ENCODE results near the gene SEMG2.

Gene SEMG2, protein sequence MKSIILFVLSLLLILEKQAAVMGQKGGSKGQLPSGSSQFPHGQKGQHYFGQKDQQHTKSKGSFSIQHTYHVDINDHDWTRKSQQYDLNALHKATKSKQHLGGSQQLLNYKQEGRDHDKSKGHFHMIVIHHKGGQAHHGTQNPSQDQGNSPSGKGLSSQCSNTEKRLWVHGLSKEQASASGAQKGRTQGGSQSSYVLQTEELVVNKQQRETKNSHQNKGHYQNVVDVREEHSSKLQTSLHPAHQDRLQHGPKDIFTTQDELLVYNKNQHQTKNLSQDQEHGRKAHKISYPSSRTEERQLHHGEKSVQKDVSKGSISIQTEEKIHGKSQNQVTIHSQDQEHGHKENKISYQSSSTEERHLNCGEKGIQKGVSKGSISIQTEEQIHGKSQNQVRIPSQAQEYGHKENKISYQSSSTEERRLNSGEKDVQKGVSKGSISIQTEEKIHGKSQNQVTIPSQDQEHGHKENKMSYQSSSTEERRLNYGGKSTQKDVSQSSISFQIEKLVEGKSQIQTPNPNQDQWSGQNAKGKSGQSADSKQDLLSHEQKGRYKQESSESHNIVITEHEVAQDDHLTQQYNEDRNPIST

DNA sequence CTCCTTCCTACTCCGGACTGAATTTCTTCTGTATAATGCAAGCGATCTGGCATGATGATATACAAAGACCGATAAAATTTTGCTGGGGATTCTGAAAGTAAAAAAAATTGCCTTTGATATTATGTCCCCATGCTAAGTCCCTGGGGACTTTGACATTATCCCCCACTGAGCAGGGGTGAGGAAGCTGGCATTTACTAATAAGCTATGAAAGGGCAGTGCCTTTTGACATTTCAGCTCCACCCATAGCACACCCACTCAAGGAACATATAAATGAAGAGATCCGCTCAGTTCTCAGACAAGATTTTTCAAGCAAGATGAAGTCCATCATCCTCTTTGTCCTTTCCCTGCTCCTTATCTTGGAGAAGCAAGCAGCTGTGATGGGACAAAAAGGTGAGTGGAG, at the start of gene SEMG2:
Gene SEMG2, plus strand, starts transcription at position 298 of the 400 bp plus-strand sequence. Its CDS starts 17 bp downstream, at position 315.
- no peak for DNase-seq

DNA sequence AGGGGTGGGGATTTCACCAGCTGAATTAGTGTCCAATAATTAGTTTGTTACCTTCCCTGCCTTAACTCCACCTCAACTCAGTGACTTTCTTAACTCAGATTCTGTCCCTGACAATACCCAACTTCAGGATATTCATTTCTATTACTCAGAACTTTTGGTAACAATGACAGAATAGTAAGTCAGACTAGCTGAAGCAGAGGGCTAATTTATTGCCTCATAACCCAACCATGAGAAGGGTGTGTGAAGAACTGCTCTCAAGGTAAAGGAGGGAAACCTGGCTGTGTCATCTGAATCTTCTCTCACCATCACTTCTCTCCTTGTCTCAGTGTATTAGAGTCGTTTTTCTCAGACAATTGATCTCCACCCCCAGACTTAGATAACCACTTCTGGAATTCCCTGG, 47.7 kb upstream of the SEMG2 start:
- no peak for DNase-seq

DNA sequence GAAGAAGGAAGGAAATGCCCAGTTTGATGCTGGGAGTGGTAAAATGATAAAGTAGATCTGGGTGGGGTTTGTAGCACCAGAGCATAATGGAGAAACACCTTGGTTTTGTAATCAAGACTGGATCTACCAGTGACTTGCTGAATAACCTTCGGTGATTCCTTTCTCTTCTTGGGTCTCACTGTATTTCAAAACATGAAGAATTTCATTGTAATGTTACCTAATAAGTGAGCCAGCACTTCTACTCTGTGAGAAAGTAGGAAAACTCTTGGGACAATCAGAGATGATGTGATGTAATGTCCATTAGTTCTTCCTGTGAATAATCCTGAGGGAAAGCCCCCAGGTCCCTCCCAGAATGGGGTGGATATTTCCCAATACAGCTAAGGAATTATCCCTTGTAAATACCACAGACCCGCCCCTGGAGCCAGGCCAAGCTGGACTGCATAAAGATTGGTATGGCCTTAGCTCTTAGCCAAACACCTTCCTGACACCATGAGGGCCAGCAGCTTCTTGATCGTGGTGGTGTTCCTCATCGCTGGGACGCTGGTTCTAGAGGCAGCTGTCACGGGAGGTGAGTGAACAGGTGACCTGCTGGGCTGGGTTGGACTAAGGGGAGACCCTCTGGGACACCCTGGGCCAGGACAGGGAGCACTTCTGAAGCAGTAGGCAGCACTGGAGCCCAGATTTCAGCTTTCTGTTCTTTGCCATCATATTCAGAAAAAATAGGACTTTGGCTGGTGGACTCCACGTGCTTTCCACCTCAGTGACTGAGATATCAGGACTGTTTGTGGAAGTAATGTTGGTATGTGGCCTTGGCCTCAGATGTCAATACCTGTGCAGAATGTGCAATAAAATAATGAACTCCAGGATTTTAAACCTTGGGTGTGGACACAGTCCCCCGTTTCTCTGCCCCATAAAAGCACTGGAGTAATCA, 46.5 kb upstream of the SEMG2 start, which contains the start of gene PI3:
Gene PI3, plus strand, starts transcription at position 469 of the 931 bp plus-strand sequence. Its CDS starts 21 bp downstream, at position 490.
- DNase-seq = no peak

DNA sequence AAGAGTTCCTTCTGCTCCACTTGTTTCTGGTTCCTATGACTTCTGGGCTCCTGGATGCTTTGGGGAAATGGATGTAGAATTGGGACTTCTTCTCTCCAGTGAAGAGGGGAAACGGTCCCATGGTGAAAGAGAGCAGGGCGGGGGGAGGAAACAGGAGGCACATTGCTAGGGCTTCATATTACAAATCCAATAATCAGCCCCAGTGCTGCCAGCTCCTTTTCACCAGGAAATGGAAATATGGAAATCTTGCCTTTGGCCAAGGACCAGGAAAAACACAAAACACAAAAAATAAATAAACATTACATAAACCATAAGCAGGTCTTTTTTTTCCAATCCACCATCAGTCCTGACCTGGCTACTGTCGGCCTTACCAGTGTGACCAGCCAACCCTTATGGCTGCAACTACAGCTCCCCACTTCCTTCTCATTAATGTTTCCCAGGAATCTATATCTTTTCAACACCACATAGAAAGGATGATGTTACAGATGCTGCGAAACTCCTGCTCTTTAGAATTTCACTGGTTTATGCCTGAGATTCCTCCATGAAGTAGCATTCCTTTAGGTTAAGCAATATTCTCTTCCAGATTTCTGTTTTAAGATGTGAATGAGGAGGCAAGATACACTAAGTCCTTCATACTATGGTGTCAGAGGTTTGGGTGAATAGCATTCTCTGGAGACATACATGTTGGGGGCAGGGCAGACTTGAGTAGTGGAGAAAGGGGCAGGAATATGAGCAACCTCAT, 44.5 kb upstream of the SEMG2 start:
- no peak for DNase-seq

DNA sequence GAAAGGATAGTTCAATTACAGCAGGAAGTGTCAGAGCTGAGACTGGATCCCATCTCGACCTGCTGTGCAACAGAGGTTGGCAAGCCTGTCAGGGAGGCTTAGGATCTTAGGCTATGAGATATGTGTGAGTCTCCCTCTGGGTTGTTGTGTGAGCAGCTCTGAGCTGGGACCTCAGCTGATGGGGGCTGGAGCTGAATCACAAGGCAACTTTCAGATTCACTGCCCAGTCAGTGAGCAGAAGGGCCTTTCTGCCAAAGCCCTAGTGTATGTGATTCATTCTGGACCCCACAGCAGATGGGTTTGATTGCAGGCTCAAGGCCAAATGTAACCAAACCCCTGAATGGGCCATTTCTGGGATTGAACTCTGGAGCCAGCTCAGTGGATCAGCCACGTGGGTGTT, 42.0 kb upstream of the SEMG2 start:
- DNase-seq = no peak

DNA sequence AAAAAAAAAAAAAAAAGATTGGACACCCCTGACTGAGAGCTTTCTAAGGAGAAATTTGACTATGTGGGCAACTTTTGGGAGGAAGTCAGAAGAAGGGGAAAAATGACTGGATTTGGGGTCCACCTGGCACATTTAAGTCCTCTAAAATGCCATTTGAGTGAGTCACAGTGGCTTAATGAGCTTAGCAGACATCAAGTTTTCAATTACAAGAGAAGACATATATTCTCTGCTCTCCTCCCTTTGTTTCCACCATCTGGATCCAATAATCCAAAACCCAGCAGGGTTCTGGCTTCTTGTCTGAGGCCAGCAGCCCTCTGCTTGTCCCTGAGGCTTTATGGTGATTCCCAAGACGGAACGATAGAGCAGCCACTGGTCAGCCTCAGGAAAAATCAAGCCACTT, 39.5 kb upstream of the SEMG2 start:
- DNase-seq = no peak

DNA sequence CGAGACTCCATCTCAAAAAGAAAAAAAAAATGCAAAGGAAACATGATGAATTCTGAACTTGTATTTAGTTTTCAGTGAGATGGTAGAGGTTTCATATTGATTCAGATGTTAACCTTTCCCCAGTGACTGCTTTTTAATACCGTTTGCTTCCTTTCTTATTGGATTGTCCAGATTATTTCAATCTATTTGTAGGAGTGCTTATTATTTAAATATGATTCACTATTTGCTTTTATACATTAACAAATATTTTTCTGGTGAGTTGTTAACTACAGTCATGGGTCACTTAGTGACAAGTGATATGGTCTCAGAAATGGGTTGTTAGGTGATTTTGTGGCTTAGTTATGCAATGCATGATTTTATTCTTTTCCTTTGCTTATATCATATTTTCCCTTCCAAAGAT, 38.1 kb upstream of the SEMG2 start:
- no peak for DNase-seq

DNA sequence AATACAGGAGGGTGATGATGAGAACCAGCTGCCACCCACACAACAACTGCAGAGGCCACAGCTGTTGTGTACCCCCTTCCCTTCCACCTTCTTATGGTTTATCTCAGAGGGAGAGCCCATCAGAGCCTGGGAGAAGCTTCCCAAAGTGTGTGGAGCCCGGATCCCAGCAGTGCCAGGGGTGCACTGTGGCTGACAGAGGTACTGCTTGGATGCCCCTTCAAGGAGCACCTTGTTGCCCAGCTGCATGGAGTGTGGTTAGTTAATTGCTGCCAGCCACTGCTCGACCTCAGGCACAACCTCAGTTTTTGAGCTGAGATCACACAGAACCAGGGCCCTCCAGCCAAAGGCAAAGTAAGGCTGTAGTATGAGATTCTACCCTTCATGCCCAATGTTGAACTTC, 33.5 kb upstream of the SEMG2 start:
- DNase-seq = no peak

DNA sequence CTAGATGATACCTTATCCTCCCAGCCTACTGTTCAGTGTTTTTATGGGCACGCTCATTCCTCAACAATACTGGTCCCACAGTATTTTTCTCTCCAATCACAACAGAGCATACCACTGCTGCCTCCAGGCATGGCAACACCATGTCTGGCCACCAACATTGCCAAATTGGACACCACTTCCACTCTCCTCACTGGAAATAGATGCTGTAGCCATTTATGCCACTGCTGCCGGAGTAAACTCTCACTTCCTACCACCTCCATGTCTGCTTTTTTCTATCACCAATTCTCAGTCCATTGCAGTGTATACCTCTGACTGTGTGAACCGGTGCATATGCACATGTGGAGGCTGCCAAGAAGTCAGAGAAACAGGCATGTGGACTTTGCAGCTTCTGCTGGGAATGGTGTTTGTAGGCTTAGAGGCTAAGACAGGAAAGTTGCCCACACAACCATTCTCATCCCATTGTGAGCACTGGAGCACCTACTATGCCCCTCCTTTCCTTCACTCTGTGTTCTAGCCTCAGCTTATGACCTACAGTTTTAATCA, 32.0 kb upstream of the SEMG2 start:
- DNase-seq = no peak

DNA sequence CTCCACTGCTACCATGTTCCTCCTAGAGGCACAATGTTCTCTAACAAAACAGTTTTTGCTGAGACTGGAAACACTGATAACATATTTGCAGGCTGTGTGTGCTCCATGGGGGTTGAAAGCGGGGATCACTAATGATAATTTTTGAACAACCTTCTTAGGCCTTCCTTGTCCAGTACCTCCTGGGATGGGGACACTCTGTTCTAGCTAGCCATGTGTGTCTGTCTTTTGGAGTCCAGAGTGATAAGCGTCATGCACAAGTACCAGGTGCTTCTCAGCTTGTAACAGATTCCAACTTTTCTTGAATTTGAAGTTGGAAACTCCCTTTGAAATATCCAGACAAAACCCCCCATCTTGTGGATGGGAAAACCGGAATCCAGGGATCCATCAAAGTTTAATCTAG, 31.3 kb upstream of the SEMG2 start:
- DNase-seq = no peak

DNA sequence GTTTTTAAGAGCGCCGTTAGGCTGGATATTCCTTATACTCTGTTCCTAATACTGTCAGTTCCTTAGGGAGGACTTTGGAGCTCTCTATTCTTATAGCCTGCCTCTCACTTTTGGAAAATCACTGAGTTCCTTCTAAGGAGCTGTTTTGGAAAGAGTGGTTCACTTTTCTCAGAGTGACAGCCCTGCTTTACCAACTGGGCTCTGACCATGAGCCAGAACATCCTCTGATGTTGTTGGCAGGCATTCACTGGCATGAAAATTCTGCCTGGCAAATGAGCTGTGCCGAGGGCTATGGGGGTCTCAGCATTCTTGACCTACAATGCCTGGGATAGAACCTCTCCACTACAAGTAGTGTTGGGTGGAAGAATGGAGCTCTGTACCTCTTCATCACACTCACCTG, 29.2 kb upstream of the SEMG2 start:
- no peak for DNase-seq

DNA sequence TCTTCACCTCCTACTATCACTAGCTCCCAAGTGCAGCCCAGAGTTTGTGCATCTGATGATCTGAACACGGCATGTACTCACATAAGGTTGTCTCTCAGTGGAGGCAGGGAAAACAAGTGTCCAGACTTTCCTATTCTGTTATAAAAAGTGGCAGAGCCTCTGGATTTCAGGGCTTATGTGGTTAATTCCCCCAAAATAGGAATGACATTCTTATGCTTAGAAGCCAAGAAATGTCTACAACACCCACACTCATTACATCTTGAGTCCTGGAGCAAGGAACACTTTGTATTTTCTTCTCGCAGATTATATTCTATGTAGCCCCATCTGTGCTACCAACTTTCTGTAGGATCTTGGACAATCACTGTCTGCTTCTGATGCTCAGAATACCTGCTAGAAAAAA, 27.8 kb upstream of the SEMG2 start:
- no peak for DNase-seq

DNA sequence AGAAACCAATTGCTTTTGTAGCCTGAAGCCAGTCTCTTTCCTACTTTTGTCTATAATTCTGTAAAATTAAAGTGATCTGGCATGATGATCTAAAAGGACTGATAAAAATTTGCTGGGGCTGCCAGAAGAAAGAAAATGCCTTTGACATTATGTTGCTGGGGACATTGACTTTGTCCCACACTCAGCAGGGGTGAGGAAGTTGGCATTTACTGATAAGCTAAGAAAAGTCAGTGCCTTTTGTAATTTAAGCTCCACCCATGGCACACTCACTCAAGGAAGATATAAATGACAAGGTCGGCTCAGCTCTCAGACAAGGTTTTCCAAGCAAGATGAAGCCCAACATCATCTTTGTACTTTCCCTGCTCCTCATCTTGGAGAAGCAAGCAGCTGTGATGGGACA, 14.4 kb upstream of the SEMG2 start, which contains the start of gene SEMG1:
Gene SEMG1, plus strand, starts transcription at position 309 of the 400 bp plus-strand sequence. Its CDS starts 21 bp downstream, at position 330.
- DNase-seq = no peak

DNA sequence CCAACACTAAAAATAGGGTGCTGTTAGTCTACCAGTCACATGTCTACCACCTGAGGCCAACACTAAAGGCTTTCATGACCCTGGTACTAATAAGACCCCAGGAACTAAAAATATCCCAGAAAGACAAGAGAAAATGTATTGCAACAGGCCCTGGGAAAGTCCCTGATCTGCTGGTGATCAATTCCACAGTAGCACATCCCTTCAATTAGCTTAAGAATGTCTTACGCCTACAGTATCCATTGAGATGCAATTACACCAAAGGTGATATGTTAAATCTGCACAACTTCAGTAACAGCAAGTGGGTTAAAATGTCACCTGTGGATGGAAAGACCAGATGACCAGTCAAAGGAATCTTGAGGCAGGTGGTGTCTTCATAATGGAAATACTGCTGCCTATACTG, 11.2 kb upstream of the SEMG2 start:
- DNase-seq = no peak

DNA sequence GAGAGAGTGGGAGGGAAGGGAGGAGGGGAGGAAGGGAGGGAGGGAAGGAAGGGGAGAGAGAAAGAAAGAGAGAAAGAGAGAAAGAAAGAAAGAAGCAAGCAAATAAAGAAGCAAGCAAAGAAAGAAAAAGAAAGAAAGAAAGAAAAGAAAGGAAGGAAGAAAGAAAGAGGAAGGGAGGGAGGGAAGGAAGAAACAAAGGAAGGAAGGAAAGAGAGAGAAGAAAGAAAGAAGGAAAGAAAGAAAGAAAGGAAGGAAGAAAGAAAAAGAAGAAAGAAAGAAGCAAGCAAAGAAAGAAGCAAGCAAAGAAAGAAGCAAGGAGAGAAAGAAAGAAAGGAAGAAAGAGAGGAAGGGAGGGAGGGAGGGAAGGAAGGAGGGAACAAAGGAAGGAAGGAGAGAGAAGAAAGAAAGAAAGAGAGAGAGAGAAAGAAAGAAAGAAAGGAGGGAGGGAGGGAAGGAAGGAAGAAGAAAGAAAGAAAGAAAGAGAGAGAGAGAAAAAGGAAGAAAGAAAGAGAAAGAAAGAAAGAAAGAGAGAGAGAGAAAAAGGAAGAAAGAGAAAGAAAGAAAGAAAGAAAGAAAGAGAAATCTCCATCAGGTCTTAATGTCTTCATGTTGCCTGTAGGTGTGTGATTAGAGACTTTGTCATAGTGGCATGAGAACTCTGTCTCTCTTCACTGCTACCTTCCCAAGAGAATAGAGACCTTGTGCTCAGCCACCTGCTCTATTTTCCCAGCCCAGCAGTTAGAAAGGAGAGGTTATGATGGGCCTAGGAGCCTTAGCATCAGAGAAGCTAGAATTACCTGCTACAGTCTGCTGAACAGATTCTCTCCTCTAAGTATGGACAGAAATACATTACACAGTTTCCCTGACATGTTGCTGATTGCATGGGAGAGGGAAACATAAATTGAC, 9.4 kb upstream of the SEMG2 start:
- no peak for DNase-seq

DNA sequence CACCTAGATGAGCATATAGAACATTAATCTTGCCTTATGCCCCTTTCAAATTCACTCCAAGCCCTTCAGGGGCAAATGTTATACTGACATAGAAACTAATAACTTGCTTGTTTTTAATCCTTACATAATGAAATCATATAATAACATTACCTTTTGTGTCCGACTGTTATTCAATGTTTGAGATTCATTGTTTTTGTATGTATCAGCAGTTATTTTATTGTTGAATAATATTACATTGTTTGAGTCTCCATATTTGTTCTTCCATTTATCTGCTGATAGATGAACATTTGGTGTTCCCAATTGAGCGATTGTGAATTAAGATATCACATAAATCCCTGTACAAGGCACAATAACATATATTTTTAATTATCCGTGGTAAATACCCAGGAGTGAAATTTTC, 8.3 kb upstream of the SEMG2 start:
- no peak for DNase-seq

DNA sequence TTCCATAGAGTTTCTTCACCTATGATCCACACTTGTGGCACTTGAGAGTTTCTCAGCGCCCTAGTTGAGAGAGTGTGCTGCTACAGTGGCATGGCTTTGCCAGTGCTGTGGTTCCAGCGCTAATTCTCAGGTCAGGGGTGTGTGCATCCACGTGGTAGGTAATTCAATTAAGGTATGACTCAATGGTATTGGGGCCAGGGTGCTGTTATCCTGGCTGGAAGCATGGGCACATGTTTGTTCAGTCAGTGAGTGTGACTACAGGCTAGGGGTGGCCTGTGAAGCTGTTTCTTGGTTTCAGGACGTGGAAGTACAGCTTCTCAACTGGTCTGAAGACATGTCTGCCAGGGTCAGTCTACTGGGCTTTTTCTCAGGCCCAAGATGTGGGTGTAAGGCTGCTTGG, 3.0 kb upstream of the SEMG2 start:
- no peak for DNase-seq

DNA sequence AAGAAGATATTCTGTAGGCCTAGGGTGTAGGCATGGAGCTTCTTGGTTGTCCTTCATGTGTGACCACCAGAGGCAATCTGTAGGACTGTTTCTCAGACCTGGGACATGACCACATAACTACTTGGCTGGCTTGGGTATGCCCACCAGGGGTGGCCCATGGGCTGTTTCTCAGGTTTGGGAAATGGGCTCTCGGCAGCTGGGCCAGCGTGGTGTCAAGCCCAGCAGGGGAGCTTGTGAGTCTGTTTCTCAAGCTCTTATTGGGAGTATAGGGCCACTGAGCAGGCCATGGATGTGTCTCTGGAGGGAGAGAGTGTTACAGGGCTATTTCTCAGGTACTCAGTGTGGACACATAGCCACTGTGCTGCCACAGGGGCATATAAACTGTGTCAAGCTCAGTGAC, 2.5 kb upstream of the SEMG2 start:
- DNase-seq = no peak

DNA sequence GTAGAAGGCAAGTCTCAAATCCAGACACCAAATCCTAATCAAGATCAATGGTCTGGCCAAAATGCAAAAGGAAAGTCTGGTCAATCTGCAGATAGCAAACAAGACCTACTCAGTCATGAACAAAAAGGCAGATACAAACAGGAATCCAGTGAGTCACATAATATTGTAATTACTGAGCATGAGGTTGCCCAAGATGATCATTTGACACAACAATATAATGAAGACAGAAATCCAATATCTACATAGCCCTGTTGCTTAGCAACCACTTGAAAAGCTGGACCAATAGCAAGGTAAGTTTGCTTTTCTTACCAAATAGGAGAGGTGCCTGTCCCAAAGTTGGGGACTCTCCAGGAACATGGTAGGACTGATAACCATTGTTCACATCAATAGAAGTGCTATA, 2.0 kb downstream of the SEMG2 start:
- DNase-seq = no peak

DNA sequence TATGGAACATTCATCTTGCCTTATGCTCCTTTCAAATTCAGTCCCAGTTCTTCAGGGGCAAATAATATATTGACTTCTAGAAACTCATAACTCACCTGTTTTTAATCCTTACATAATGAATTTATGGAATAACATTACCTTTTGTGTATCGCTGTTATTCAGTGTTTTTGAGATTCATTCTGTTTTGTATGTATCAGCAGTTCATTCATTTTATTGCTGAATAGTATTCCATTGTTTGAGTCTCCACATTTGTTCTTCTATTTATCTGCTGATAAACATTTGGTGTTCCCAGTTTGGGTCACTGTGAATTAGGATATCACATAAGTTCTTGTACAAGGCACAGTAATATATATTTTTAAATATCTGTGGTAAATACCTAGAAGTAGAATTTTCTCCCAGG, 5.1 kb downstream of the SEMG2 start:
- DNase-seq = no peak
